Erythroblast (primary cell): ENCODE data around the gene SSU72.

Experiments used
- DNase-seq, 2 experiments: peaks; one replicate each; lab custom pipeline; 2025; lab: John Stamatoyannopoulos, UW
- GATA1 ChIP-seq: IDR thresholded peaks from 2 replicates; pipeline ENCODE4 v1.6.1; 2011; ENCODE audit warnings: low read depth, mild to moderate bottlenecking, control low read depth, low read length, moderate library complexity
- POLR2A ChIP-seq: IDR thresholded peaks from 2 replicates; pipeline ENCODE4 v1.6.1; 2011; ENCODE audit warnings: mild to moderate bottlenecking, low read length

The SSU72 gene

GRCh38 chr1:1552263-1552639 is 22.4 kb downstream of the SSU72 start:
- no peak for TF ChIP-seq POLR2A
- TF ChIP-seq GATA1, result no peak
- DNase-seq, result no peak

- no peak for DNase-seq
- no peak for TF ChIP-seq GATA1
- TF ChIP-seq POLR2A, result no peak
Observed at GRCh38 chr1:1551524-1552262, 23.0 kb downstream of the SSU72 start.

DNA sequence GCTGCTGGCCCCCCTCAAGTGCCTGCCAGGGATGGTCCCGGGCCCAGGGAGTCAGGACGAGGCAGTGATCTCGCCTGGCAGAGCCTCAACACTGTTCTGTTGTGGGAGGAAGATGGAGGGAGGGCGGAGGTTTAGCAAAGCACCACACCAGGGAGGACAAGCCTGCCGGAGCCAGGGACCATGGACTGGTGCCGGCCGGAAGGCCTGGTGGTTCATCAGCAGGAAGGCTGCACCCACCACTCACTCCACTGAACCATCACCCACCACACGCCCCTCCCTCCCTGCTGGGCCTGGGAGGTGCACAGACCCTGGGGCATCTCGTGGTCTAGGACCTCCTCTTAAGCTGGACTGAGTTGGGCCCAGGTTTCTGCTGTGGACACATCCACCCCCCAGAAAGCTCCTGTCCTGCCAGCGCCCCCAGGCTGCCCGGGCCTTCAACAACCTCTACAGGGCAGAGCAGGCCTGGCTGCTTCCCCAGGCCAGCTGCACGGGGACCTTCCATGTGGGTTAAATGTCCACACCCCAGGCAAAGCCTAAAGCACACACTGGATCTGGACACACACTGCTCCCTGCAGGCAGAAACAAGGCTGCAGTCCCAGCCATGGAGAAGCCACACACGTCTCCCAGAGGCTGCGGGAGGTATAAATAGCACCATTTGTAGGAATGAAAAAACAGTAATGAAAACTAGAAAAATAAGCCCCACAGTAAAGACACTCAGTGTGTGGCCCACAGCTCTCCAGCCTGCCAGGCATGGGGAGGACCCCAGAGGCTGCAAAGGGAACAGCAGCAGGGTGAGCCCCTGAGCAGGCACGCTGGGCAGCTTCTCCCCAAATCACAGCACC is 23.9 kb downstream of the SSU72 start:
- no peak for TF ChIP-seq POLR2A
- DNase-seq, result peak; percentile 17 to 23

DNA sequence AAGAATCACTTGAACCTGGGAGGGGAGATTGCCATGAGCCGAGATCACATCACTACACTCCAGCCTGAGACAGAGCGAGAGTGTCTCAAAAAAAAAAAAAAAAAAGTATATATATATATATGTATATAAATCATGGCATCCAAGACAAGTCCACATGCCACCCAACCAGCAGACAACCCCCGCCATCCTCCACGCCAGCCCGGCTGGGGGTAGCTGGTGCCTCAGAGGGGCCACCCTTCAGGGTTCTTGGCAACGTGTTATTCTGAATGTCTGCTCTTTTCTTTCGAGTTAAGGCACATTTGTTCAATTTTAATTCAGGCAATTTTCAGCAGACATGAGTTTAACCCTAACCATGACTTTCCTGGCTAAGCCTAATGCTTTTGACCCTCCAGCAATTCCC is 24.6 kb downstream of the SSU72 start:
- no peak for DNase-seq
- TF ChIP-seq GATA1, result no peak
- TF ChIP-seq POLR2A, result no peak

DNA sequence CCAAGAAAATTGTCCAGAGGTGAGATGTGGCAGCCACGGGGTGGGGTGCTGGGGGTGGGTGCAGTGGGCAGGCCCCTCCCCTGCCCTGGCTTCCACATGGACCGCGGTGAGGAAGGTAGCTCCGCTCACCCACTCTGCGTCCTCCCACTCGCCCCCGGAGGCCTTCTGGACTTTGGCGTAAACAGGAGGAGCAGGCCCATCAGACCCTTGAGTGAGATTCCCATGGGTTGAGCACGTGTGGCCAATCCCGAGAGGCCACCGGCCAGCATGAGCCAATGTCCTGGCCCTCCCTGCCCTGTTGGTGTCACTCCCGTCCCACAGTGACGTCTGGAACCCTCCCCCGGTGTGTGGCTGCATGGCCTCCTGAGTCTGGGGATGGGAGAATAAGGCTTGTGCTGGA is 26.1 kb downstream of the SSU72 start:
- no peak for DNase-seq
- no peak for TF ChIP-seq POLR2A
- TF ChIP-seq GATA1, result no peak

GRCh38 chr1:1547476-1547875 is 27.2 kb downstream of the SSU72 start:
- DNase-seq, result no peak
- TF ChIP-seq GATA1 (no peak), POLR2A (no peak)

- TF ChIP-seq POLR2A (no peak), GATA1 (no peak)
- no peak for DNase-seq
Observed at GRCh38 chr1:1547011-1547410, 27.7 kb downstream of the SSU72 start.

DNA sequence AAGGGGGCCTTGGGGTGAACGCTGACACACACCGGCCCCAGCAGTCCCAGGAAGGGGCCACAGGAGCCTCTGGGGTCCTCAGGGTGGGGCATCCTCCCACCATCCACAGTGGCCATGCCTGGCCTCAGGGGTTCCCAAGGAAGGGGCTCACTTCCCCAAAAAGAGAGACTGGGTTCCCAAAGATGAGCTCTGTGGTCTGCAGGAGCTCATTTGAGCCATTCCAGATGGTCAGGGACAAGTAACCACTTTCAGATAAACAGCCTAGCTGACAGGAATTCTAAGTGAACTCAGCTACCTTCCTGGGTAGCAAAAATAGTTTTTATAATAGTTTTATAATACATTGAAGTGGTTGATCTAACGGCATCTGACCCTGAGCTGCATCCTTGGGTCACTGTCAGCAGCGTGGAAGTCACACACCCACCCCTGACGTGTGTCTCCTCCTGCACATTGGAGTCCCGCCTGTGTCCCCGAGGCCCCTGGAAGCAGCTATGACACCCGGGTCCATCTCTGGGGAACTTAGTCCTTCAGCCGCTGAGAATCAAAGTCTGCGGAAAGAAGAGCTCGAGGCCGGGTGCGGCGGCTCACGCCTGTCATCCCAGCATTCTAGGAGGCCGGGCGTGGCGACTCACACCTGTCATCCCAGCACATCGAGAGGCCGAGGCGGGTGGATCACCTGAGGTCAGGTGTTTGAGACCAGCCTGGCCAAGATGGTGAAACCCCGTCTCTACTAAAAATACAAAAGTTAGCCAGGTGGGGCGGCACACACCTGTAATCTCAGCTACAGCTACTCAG is 28.5 kb downstream of the SSU72 start:
- DNase-seq, result no peak
- no peak for TF ChIP-seq GATA1
- TF ChIP-seq POLR2A, result no peak

- TF ChIP-seq GATA1 (no peak), POLR2A (no peak)
- DNase-seq, result no peak
Observed at GRCh38 chr1:1544544-1544943, 30.1 kb downstream of the SSU72 start.

DNA sequence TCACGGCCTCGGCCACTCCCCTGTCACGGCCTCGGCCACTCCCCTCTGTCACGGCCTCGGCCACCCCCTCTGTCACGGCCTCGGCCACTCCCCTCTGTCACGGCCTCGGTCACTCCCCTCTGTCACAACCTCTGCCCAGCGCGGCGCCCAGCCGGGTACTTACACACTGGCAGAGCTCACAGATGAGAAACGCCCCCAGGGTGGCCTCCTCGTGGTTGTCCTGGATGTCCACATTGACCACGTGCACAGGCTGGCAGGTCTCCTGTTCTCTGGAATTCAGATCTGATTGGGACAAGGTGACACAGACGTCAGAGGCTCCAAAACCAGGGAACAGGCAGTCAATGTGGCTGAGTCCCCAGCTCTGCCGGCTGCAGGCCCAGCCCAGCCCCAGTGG is 31.0 kb downstream of the SSU72 start:
- DNase-seq, result no peak
- TF ChIP-seq POLR2A, result no peak
- TF ChIP-seq GATA1, result no peak

DNA sequence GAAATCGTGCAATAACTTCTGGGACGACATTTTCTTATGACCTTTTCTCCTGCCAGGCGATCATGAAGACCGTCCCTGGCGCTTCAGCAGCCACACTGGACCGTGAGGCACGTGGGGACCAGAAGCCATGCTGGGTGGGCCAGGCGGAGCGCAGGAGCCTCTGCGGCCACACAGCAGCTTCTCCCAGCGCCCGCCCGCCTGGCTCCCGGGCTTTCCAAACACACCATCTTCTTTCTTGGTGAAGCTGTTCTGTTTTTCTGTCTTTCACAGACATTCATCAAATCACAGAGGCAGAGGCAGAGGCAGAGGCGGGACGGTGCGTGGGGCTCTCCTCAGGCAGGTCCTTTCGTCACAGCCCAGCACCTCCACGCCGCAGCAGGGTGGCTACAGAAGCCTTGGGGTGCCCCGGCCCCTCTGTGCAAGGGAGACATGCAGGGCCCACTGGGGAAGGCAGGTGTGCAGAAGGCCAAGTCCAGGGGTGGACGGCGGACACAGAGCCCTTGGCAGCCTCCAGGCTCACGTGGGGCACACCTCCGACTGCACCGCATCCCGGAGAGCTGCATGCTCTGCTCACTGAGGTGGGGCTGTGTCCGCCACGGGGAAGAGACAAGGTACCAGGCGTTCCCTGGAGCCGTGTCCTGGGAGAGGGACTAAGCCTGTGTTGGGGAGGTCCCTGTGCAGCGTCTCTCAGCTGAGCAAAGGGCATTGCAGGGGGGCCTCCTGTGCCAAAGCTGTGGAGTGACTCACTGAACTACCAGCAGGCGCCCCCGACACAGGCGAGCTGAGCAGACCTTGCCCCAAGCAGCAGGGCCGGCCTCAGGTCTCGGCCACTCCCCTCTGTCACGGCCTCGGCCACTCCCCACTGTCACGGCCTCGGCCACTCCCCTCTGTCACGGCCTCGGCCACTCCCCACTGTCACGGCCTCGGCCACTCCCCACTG is 31.6 kb downstream of the SSU72 start:
- TF ChIP-seq POLR2A (no peak), GATA1 (no peak)
- peak; percentile 62 to 70 for DNase-seq

GRCh38 chr1:1541956-1542765 is 32.5 kb downstream of the SSU72 start:
- DNase-seq, result no peak
- no peak for TF ChIP-seq POLR2A
- TF ChIP-seq GATA1, result no peak
